Tibial nerve (tissue), 4 donors: ENCODE data around the gene FAM222A.

Experiments
- CTCF ChIP-seq, 5 experiments: fragments of 200-600 bp in 3 of 5; fragments of 450-650 bp in 2 of 5; sonication (generic) in 3 of 5; IDR thresholded peaks; one replicate each; pipeline ENCODE4 v1.5.1; 2016 to 2019; ENCODE audit warnings: antibody characterized with exemption in 5 of 5, mild to moderate bottlenecking in 3 of 5, moderate library complexity in 2 of 5
- EP300 ChIP-seq, 2 donors: sonication (generic); formaldehyde crosslinking; IDR thresholded peaks; one replicate each; pipeline ENCODE4 v1.6.1; 2017; ENCODE audit warnings: antibody characterized with exemption in 2 of 2, mild to moderate bottlenecking in 1 of 2
- POLR2A ChIP-seq, 2 donors: fragments of 450-650 bp; IDR thresholded peaks; one replicate each; pipeline ENCODE4 v1.6.1; 2017; ENCODE audit warnings: antibody characterized with exemption in 2 of 2, mild to moderate bottlenecking in 2 of 2, moderate library complexity in 2 of 2

GRCh38 chr12:109726106-109726497, 12.5 kb downstream of the FAM222A start:
- TF ChIP-seq CTCF (IDR thresholded peaks at IDR 0.05) (no peak), EP300 (IDR thresholded peaks at IDR 0.05) (no peak), POLR2A (IDR thresholded peaks at IDR 0.05) (no peak)
